Astrocyte (in vitro differentiated cells and primary cell): Measurements from ENCODE around the gene HERC2. TPM values are rescaled to one million over a fixed set of nuclear protein-coding genes. Genes with fewer than 3 reads are reported as not detected.
"Not testable (repeated sequence)": the region's sequence is repeated elsewhere in the genome, so short reads cannot be mapped to it uniquely, and the experiment has no call there.

ENCODE experiments used
- DNase-seq: peaks from one replicate; pipeline ENCODE4 v3.0.0-alpha.2; 2010; ENCODE audit warnings: low read depth
- FAIRE-seq: peaks from 2 replicates; lab custom pipeline; 2011; peaks lifted over from hg19 to GRCh38; lab: Jason Lieb, UNC
- H2AFZ ChIP-seq: 2 replicates; pipeline ENCODE4 v1.6.0; 2012; ENCODE audit warnings: low read depth, low read length, inconsistent platforms
- H3K27ac ChIP-seq: 2 replicates; pipeline ENCODE4 v1.5.1; 2011; ENCODE audit warnings: low read depth, low read length, inconsistent platforms
- H3K27me3 ChIP-seq: 2 replicates; pipeline ENCODE4 v1.6.0; 2011; ENCODE audit warnings: low read length, inconsistent platforms; ENCODE audit not compliant: insufficient read depth
- H3K36me3 ChIP-seq: 2 replicates; pipeline ENCODE4 v1.5.1; 2011; ENCODE audit warnings: low read length, inconsistent platforms; ENCODE audit not compliant: insufficient read depth
- H3K4me1 ChIP-seq: 2 replicates; pipeline ENCODE4 v1.5.1; 2011; ENCODE audit warnings: low read length, inconsistent platforms; ENCODE audit not compliant: insufficient read depth
- H3K4me2 ChIP-seq: 2 replicates; pipeline ENCODE4 v1.6.0; 2012; ENCODE audit warnings: low read length, inconsistent platforms
- H3K4me3 ChIP-seq: 2 replicates; pipeline ENCODE4 v1.5.1; 2011; ENCODE audit warnings: low read depth, mild to moderate bottlenecking, low read length, inconsistent platforms; ENCODE audit not compliant: insufficient read depth
- H3K79me2 ChIP-seq: 2 replicates; pipeline ENCODE4 v1.6.0; 2012; ENCODE audit warnings: mild to moderate bottlenecking, low read length, inconsistent platforms; ENCODE audit not compliant: insufficient read depth
- H3K9ac ChIP-seq: 2 replicates; pipeline ENCODE4 v1.6.0; 2012; ENCODE audit warnings: mild to moderate bottlenecking, low read length, inconsistent platforms
- H3K9me3 ChIP-seq: 2 replicates; pipeline ENCODE4 v1.5.1; 2012; ENCODE audit warnings: low read depth, mild to moderate bottlenecking, low read length, inconsistent platforms; ENCODE audit not compliant: insufficient read depth
- H4K20me1 ChIP-seq: 2 replicates; pipeline ENCODE4 v1.6.0; 2012; ENCODE audit warnings: low read length, inconsistent platforms; ENCODE audit not compliant: insufficient read depth
- H3K27ac Mint-ChIP-seq: one replicate; pipeline ENCODE4 v1.8.0; 2021; ENCODE audit warnings: mild to moderate bottlenecking, mixed read lengths; ENCODE audit not compliant: unreplicated experiment
- H3K27me3 Mint-ChIP-seq: one replicate; pipeline ENCODE4 v1.8.0; 2021; ENCODE audit warnings: low read depth, mixed read lengths; ENCODE audit not compliant: unreplicated experiment
- H3K36me3 Mint-ChIP-seq: one replicate; pipeline ENCODE4 v1.8.0; 2021; ENCODE audit warnings: low read depth, mixed read lengths; ENCODE audit not compliant: unreplicated experiment
- H3K4me1 Mint-ChIP-seq: one replicate; pipeline ENCODE4 v1.8.0; 2021; ENCODE audit warnings: low read depth, mixed read lengths; ENCODE audit not compliant: unreplicated experiment
- H3K4me3 Mint-ChIP-seq: one replicate; pipeline ENCODE4 v1.8.0; 2021; ENCODE audit warnings: mild to moderate bottlenecking, moderate library complexity, mixed read lengths; ENCODE audit not compliant: unreplicated experiment
- H3K9me3 Mint-ChIP-seq: one replicate; pipeline ENCODE4 v1.8.0; 2021; ENCODE audit warnings: mild to moderate bottlenecking, mixed read lengths; ENCODE audit not compliant: unreplicated experiment
- CTCF ChIP-seq: IDR thresholded peaks from 2 replicates; pipeline ENCODE4 v1.5.1; 2011; ENCODE audit warnings: low read depth, mild to moderate bottlenecking, inconsistent platforms, low read length, moderate library complexity; ENCODE audit not compliant: insufficient read depth
- EZH2 ChIP-seq: IDR thresholded peaks from 2 replicates; pipeline ENCODE4 v1.6.1; 2012; ENCODE audit warnings: mild to moderate bottlenecking, low read length, inconsistent platforms; ENCODE audit not compliant: insufficient read depth
- total RNA-seq: library from RNA; stranded (reverse); gene quantifications from 2 replicates; pipeline ENCODE4 v1.2.1, GENCODE V29; 2021

The HERC2 gene
- total RNA-seq, 1 donor from 2014 or later: 61.5 TPM

GRCh38 chr15:28289694-28290463 is 32.1 kb downstream of the HERC2 start:
- Mint-ChIP-seq H3K4me1 (peaks cover 12% of the 10 kb centered on the region), H3K4me3 (no peak overlapping the region), H3K27ac (no peak overlapping the region), H3K9me3 (peaks cover 5% of the 10 kb centered on the region), H3K36me3 (peaks cover 27% of the 10 kb centered on the region), H3K27me3 (no peaks in the 10 kb centered on the region)
- no peak overlapping the region for H3K9ac ChIP-seq
- no peak overlapping the region for H3K27ac ChIP-seq
- H3K36me3 ChIP-seq: peaks cover 11% of the 10 kb centered on the region
- TF ChIP-seq EZH2 (no peak), CTCF (no peak)
- H4K20me1 ChIP-seq: peaks cover 9% of the 10 kb centered on the region
- peaks cover 30% of the 10 kb centered on the region for H3K79me2 ChIP-seq
- H2AFZ ChIP-seq: no peak overlapping the region
- H3K4me1 ChIP-seq: no peaks in the 10 kb centered on the region
- no peak overlapping the region for H3K4me3 ChIP-seq
- no peaks in the 10 kb centered on the region for H3K27me3 ChIP-seq
- DNase-seq: no peak
- H3K9me3 ChIP-seq: peaks cover 9% of the 10 kb centered on the region
- no peak for FAIRE-seq
- no peak overlapping the region for H3K4me2 ChIP-seq

- FAIRE-seq, H3K4me3 Mint-ChIP-seq: not testable (repeated sequence)
- peaks cover 37% of the 10 kb centered on the region for H3K79me2 ChIP-seq
Observed at GRCh38 chr15:28288830-28289693, 32.9 kb downstream of the HERC2 start.

GRCh38 chr15:28286659-28287058 is 35.3 kb downstream of the HERC2 start:
- not testable (repeated sequence) for FAIRE-seq, H3K27me3 ChIP-seq, DNase-seq, H3K9me3 Mint-ChIP-seq, H3K4me2 ChIP-seq, H2AFZ ChIP-seq, H3K4me3 ChIP-seq, H3K27ac ChIP-seq, H3K9me3 ChIP-seq, H3K4me3 Mint-ChIP-seq, H3K27ac Mint-ChIP-seq, H3K27me3 Mint-ChIP-seq, H3K4me1 Mint-ChIP-seq, H3K4me1 ChIP-seq, H3K9ac ChIP-seq
- H4K20me1 ChIP-seq: peaks cover 22% of the 10 kb centered on the region
- peaks cover 11% of the 10 kb centered on the region for H3K36me3 ChIP-seq
- peaks cover 24% of the 10 kb centered on the region for H3K36me3 Mint-ChIP-seq
- peaks cover 59% of the 10 kb centered on the region for H3K79me2 ChIP-seq

More at GRCh38 chr15:28288830-28289693, 32.9 kb downstream of the HERC2 start:
- not testable (repeated sequence) for H3K27me3 ChIP-seq, H3K9ac ChIP-seq, H2AFZ ChIP-seq, H3K4me1 ChIP-seq, H3K27ac Mint-ChIP-seq, H3K9me3 ChIP-seq, H3K27me3 Mint-ChIP-seq, H3K4me3 ChIP-seq, H4K20me1 ChIP-seq, H3K27ac ChIP-seq, H3K4me2 ChIP-seq, DNase-seq, H3K4me1 Mint-ChIP-seq, H3K9me3 Mint-ChIP-seq
- H3K36me3 ChIP-seq: peaks cover 11% of the 10 kb centered on the region
- peaks cover 27% of the 10 kb centered on the region for H3K36me3 Mint-ChIP-seq
